ENCODE measurements around the gene DCAKD.

The DCAKD gene

GRCh38 chr17:45040459-45040858 is 11.0 kb downstream of the DCAKD start:
- Histone ChIP-seq H4K8ac (ENCODE audit: low read depth, low read length) (no peak overlapping the region), H2BK15ac (replicated peaks; ENCODE audit: low read depth) (no peak overlapping the region), H4K5ac (ENCODE audit: low read length) (no peak overlapping the region), H3K23ac (ENCODE audit: low read length) (no peak overlapping the region), H3K4ac (ENCODE audit: low read depth, low read length) (no peak overlapping the region), H3K4me1 (ENCODE audit: control insufficient read depth, low read depth, low read length) (no peaks in the 10 kb centered on the region), H3K79me1 (ENCODE audit: low read length) (peaks cover 12% of the 10 kb centered on the region), H3K27ac (ENCODE audit: low read depth, low read length) (no peak overlapping the region), H3K36me3 (ENCODE audit: control insufficient read depth, insufficient read depth, low read length) (no peaks in the 10 kb centered on the region), H3K56ac (ENCODE audit: low read length) (no peak overlapping the region), H3K18ac (ENCODE audit: low read length) (no peak overlapping the region), H3K4me3 (ENCODE audit: low read length) (no peak overlapping the region), H3K4me2 (ENCODE audit: low read length) (no peak overlapping the region), H3K79me2 (ENCODE audit: control insufficient read depth, insufficient read depth, low read length) (peaks cover 5% of the 10 kb centered on the region), H2AK5ac (ENCODE audit: low read length) (no peak overlapping the region), H2BK120ac (ENCODE audit: low read depth, low read length) (no peak overlapping the region), H3K27me3 (ENCODE audit: insufficient read depth, low read length, poor library complexity) (no peaks in the 10 kb centered on the region), H3K9ac (ENCODE audit: low read length) (no peak overlapping the region), H2BK5ac (ENCODE audit: low read length) (no peak overlapping the region)
- peak; percentile 66 for DNase-seq
- no CpG with 5 or more reads among the region's 4 CpGs for WGBS (ENCODE audit: extremely low coverage, insufficient coverage, low lambda C conversion rate)

GRCh38 chr17:45038728-45039634 is 12.5 kb downstream of the DCAKD start:
- no peak overlapping the region for H2AK5ac ChIP-seq (ENCODE audit: low read length)
- DNase-seq, result no peak
- H2BK120ac ChIP-seq (ENCODE audit: low read depth, low read length), result no peak overlapping the region
- H3K27me3 ChIP-seq (ENCODE audit: insufficient read depth, low read length, poor library complexity), result no peaks in the 10 kb centered on the region
- H3K4ac ChIP-seq (ENCODE audit: low read depth, low read length), result no peak overlapping the region
- no peaks in the 10 kb centered on the region for H3K36me3 ChIP-seq (ENCODE audit: control insufficient read depth, insufficient read depth, low read length)
- H3K4me1 ChIP-seq (ENCODE audit: control insufficient read depth, low read depth, low read length), result no peaks in the 10 kb centered on the region
- no peak overlapping the region for H3K4me3 ChIP-seq (ENCODE audit: low read length)
- H3K9ac ChIP-seq (ENCODE audit: low read length), result no peak overlapping the region
- H2BK5ac ChIP-seq (ENCODE audit: low read length), result no peak overlapping the region
- H3K56ac ChIP-seq (ENCODE audit: low read length), result no peak overlapping the region
- peaks cover 12% of the 10 kb centered on the region for H3K79me1 ChIP-seq (ENCODE audit: low read length)
- peaks cover 5% of the 10 kb centered on the region for H3K79me2 ChIP-seq (ENCODE audit: control insufficient read depth, insufficient read depth, low read length)
- no CpG with 5 or more reads among the region's 13 CpGs for WGBS (ENCODE audit: extremely low coverage, insufficient coverage, low lambda C conversion rate)
- H2BK15ac ChIP-seq (replicated peaks; ENCODE audit: low read depth), result no peak overlapping the region
- no peak overlapping the region for H4K5ac ChIP-seq (ENCODE audit: low read length)
- H3K4me2 ChIP-seq (ENCODE audit: low read length), result no peak overlapping the region
- no peak overlapping the region for H4K8ac ChIP-seq (ENCODE audit: low read depth, low read length)
- H3K23ac ChIP-seq (ENCODE audit: low read length), result no peak overlapping the region
- no peak overlapping the region for H3K27ac ChIP-seq (ENCODE audit: low read depth, low read length)
- no peak overlapping the region for H3K18ac ChIP-seq (ENCODE audit: low read length)

GRCh38 chr17:45036691-45037090 is 14.7 kb downstream of the DCAKD start:
- no CpG with 5 or more reads among the region's 3 CpGs for WGBS (ENCODE audit: extremely low coverage, insufficient coverage, low lambda C conversion rate)
- Histone ChIP-seq H4K8ac (ENCODE audit: low read depth, low read length) (no peak overlapping the region), H3K27me3 (ENCODE audit: insufficient read depth, low read length, poor library complexity) (no peaks in the 10 kb centered on the region), H3K4me1 (ENCODE audit: control insufficient read depth, low read depth, low read length) (no peaks in the 10 kb centered on the region), H3K23ac (ENCODE audit: low read length) (peak overlapping the region; percentile 66), H3K18ac (ENCODE audit: low read length) (no peak overlapping the region), H3K9ac (ENCODE audit: low read length) (no peak overlapping the region), H3K79me1 (ENCODE audit: low read length) (peaks cover 8% of the 10 kb centered on the region), H4K5ac (ENCODE audit: low read length) (no peak overlapping the region), H2BK15ac (replicated peaks; ENCODE audit: low read depth) (no peak overlapping the region), H2AK5ac (ENCODE audit: low read length) (no peak overlapping the region), H3K4ac (ENCODE audit: low read depth, low read length) (no peak overlapping the region), H3K56ac (ENCODE audit: low read length) (peak overlapping the region; percentile 34), H3K36me3 (ENCODE audit: control insufficient read depth, insufficient read depth, low read length) (no peaks in the 10 kb centered on the region), H3K4me3 (ENCODE audit: low read length) (no peak overlapping the region), H3K79me2 (ENCODE audit: control insufficient read depth, insufficient read depth, low read length) (peaks cover 3% of the 10 kb centered on the region), H3K4me2 (ENCODE audit: low read length) (no peak overlapping the region), H2BK120ac (ENCODE audit: low read depth, low read length) (no peak overlapping the region), H2BK5ac (ENCODE audit: low read length) (no peak overlapping the region), H3K27ac (ENCODE audit: low read depth, low read length) (no peak overlapping the region)
- no peak for DNase-seq

- Histone ChIP-seq H3K4me2 (ENCODE audit: low read length) (no peak overlapping the region), H3K27ac (ENCODE audit: low read depth, low read length) (no peak overlapping the region), H3K79me2 (ENCODE audit: control insufficient read depth, insufficient read depth, low read length) (peaks cover 3% of the 10 kb centered on the region), H2AK5ac (ENCODE audit: low read length) (no peak overlapping the region), H3K27me3 (ENCODE audit: insufficient read depth, low read length, poor library complexity) (no peaks in the 10 kb centered on the region), H2BK15ac (replicated peaks; ENCODE audit: low read depth) (no peak overlapping the region), H3K4me3 (ENCODE audit: low read length) (no peak overlapping the region), H2BK5ac (ENCODE audit: low read length) (no peak overlapping the region), H3K23ac (ENCODE audit: low read length) (no peak overlapping the region), H4K8ac (ENCODE audit: low read depth, low read length) (no peak overlapping the region), H3K79me1 (ENCODE audit: low read length) (peaks cover 8% of the 10 kb centered on the region), H2BK120ac (ENCODE audit: low read depth, low read length) (no peak overlapping the region), H3K4ac (ENCODE audit: low read depth, low read length) (no peak overlapping the region), H4K5ac (ENCODE audit: low read length) (no peak overlapping the region), H3K18ac (ENCODE audit: low read length) (no peak overlapping the region), H3K36me3 (ENCODE audit: control insufficient read depth, insufficient read depth, low read length) (no peaks in the 10 kb centered on the region), H3K4me1 (ENCODE audit: control insufficient read depth, low read depth, low read length) (no peaks in the 10 kb centered on the region), H3K9ac (ENCODE audit: low read length) (no peak overlapping the region), H3K56ac (ENCODE audit: low read length) (no peak overlapping the region)
- DNase-seq, result no peak
- no CpG with 5 or more reads among the region's 14 CpGs for WGBS (ENCODE audit: extremely low coverage, insufficient coverage, low lambda C conversion rate)
Measured at GRCh38 chr17:45035848-45036247, 15.6 kb downstream of the DCAKD start.

GRCh38 chr17:45034599-45034998 is 16.8 kb downstream of the DCAKD start:
- H3K4me3 ChIP-seq (ENCODE audit: low read length), result no peak overlapping the region
- H3K79me2 ChIP-seq (ENCODE audit: control insufficient read depth, insufficient read depth, low read length), result peaks cover 3% of the 10 kb centered on the region
- H2BK120ac ChIP-seq (ENCODE audit: low read depth, low read length), result no peak overlapping the region
- no peak overlapping the region for H4K8ac ChIP-seq (ENCODE audit: low read depth, low read length)
- H2BK5ac ChIP-seq (ENCODE audit: low read length), result no peak overlapping the region
- no CpG with 5 or more reads among the region's 14 CpGs for WGBS (ENCODE audit: extremely low coverage, insufficient coverage, low lambda C conversion rate)
- no peak overlapping the region for H2BK15ac ChIP-seq (replicated peaks; ENCODE audit: low read depth)
- no peak overlapping the region for H4K5ac ChIP-seq (ENCODE audit: low read length)
- H2AK5ac ChIP-seq (ENCODE audit: low read length), result no peak overlapping the region
- no peak for DNase-seq
- no peak overlapping the region for H3K27ac ChIP-seq (ENCODE audit: low read depth, low read length)
- no peaks in the 10 kb centered on the region for H3K4me1 ChIP-seq (ENCODE audit: control insufficient read depth, low read depth, low read length)
- no peak overlapping the region for H3K9ac ChIP-seq (ENCODE audit: low read length)
- no peaks in the 10 kb centered on the region for H3K36me3 ChIP-seq (ENCODE audit: control insufficient read depth, insufficient read depth, low read length)
- H3K79me1 ChIP-seq (ENCODE audit: low read length), result peaks cover 8% of the 10 kb centered on the region
- no peak overlapping the region for H3K4me2 ChIP-seq (ENCODE audit: low read length)
- H3K56ac ChIP-seq (ENCODE audit: low read length), result no peak overlapping the region
- no peaks in the 10 kb centered on the region for H3K27me3 ChIP-seq (ENCODE audit: insufficient read depth, low read length, poor library complexity)
- H3K4ac ChIP-seq (ENCODE audit: low read depth, low read length), result no peak overlapping the region
- H3K18ac ChIP-seq (ENCODE audit: low read length), result no peak overlapping the region
- H3K23ac ChIP-seq (ENCODE audit: low read length), result no peak overlapping the region

GRCh38 chr17:45032174-45032541 is 19.3 kb downstream of the DCAKD start:
- WGBS (ENCODE audit: extremely low coverage, insufficient coverage, low lambda C conversion rate), result no CpG with 5 or more reads among the region's 9 CpGs
- H4K5ac ChIP-seq (ENCODE audit: low read length), result no peak overlapping the region
- H2BK120ac ChIP-seq (ENCODE audit: low read depth, low read length), result no peak overlapping the region
- H2BK15ac ChIP-seq (replicated peaks; ENCODE audit: low read depth), result no peak overlapping the region
- no peak overlapping the region for H2BK5ac ChIP-seq (ENCODE audit: low read length)
- no peak overlapping the region for H3K4me2 ChIP-seq (ENCODE audit: low read length)
- H3K36me3 ChIP-seq (ENCODE audit: control insufficient read depth, insufficient read depth, low read length), result no peaks in the 10 kb centered on the region
- H3K56ac ChIP-seq (ENCODE audit: low read length), result no peak overlapping the region
- H3K27me3 ChIP-seq (ENCODE audit: insufficient read depth, low read length, poor library complexity), result no peaks in the 10 kb centered on the region
- H3K79me1 ChIP-seq (ENCODE audit: low read length), result no peaks in the 10 kb centered on the region
- no peak overlapping the region for H4K8ac ChIP-seq (ENCODE audit: low read depth, low read length)
- no peak overlapping the region for H3K18ac ChIP-seq (ENCODE audit: low read length)
- no peak overlapping the region for H3K27ac ChIP-seq (ENCODE audit: low read depth, low read length)
- H3K23ac ChIP-seq (ENCODE audit: low read length), result no peak overlapping the region
- no peak overlapping the region for H3K4me3 ChIP-seq (ENCODE audit: low read length)
- no peaks in the 10 kb centered on the region for H3K79me2 ChIP-seq (ENCODE audit: control insufficient read depth, insufficient read depth, low read length)
- no peak overlapping the region for H3K4ac ChIP-seq (ENCODE audit: low read depth, low read length)
- DNase-seq, result no peak
- no peak overlapping the region for H3K9ac ChIP-seq (ENCODE audit: low read length)
- H2AK5ac ChIP-seq (ENCODE audit: low read length), result no peak overlapping the region
- H3K4me1 ChIP-seq (ENCODE audit: control insufficient read depth, low read depth, low read length), result no peaks in the 10 kb centered on the region

Data from mesendoderm (in vitro differentiated cells).